Fibroblast of skin of left quadriceps (primary cell): ENCODE measurements around the gene PCGF1.

Experiments
- DNase-seq, 2 experiments: peaks; one replicate each; pipeline ENCODE4 v3.0.0-alpha.2; 2013; ENCODE audit warnings: low read depth in 2 of 2

Gene PCGF1

DNA sequence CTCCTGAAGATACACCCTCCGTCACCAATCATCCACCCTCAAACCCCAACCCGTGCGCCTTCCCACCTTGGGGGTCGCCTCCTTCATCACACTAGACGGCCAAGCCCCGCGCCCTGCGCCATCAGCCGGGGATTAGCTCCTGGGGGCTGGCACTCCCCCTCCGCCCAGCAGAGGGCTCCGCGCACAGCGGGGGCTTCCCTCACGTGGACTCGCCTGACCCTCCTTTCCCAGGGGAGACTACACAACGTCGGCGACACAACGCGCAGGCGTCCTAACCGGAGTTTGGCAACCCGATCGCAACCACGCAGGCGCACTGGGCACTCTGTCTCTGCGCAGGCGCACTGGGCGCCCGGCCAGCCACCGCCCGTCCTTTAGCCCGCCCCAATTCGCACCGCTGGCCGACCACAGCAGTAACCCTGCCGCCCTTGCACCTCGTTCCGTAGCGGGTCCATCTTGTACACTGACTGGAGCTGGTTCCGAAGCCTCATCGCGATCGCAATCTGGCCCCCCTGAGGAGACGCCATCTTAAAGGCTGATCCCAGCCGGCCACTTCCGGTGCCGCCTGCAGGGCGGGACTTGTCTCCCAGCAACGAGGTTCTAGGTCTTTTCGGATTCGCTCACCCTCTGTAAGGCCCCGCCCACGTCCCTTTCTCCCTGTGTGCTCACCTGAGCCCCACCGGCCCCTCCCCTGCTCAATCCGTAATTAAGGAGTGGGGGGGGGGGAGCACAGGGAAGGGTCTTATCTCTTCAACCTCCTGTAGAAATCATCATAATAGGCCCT, at the start of gene PCGF1:
Gene PCGF1 (minus strand): TSS at position 551 of the 781 bp plus-strand sequence. CDS start 27 bp downstream, at position 524.
- peak; percentile 96 to 97 for DNase-seq

- DNase-seq: no peak
These were observed 49.4 kb upstream of the PCGF1 start for GRCh38 chr2:74556831-74557370.

- no peak for DNase-seq
These were observed 48.7 kb upstream of the PCGF1 start for GRCh38 chr2:74556159-74556558.

DNA sequence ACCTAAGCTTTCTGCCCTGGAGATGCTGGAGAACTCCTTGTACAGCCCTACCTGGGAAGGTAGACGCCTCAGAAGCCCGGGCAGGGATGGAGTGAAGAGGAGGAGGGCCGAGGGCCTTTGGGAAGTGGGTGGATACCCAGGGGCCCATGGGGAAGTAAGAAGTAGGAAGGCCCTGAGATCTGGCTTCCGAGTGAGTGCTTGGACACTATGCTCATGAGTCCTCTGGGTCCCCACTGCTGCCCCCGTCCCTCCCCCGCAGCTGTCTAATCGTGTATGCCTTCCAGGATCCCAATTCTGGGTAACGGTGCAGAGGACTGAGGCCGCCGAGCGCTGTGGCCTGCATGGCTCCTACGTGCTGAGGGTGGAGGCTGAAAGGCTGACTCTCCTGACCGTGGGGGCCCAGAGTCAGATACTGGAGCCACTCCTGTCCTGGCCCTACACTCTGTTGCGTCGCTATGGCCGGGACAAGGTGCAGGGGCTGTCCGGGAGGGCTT, 48.2 kb upstream of the PCGF1 start:
- no peak for DNase-seq

GRCh38 chr2:74554820-74555531, 47.5 kb upstream of the PCGF1 start:
- DNase-seq: no peak

DNA sequence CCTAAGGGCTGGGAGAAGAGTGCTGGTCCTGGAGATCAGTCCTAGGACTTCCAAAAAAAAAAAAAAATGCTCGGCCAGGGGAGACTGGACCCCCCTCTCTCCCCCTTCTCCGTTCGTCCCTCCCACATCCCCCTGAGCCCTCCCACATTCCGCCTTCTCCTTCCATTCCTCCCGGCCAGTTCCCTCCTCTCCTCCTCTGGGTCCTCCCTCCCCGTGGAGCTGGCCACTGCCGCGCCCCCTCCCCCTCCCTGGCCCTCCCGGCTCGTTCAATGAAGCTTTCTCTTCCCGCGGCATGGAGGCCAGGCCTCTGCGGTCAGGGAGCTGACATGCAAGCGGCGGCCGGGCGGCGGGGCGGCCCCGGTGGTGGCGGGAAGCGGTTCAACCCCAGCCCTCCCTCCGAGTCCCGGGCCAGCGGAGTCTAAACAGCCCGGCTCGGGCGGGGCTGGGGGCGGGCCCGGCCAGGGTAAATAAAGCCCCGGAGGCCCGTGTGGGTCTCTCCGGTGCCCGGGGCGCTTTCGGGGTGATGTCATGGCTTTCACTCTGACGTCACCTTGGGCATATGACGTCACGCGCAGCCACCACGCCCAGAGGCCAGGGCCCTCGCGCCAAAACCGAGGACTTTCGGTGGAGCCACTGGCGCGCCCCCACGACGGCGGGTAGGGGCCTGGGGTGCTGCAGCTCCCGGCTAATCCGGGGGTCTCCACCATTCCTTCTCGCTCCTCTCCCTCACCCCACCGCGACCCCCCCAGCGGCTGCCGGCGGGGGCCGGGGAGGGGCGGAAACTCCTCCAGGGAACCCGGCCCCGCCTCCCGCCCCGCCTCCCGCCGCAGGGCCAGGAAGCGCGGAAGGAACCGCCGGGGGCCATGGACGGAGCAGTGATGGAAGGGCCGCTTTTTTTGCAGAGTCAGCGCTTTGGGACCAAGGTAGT, 46.7 kb upstream of the PCGF1 start, which contains the start of the genes DOK1 and LOXL3:
Gene DOK1 (plus strand): TSS at position 829 of the 928 bp plus-strand sequence. CDS start 35 bp downstream, at position 864.
Gene LOXL3 (minus strand): TSS at position 51 of the 928 bp plus-strand sequence. CDS start 1,308 bp downstream, outside the sequence.
- DNase-seq: peak; percentile 85

- DNase-seq: no peak
These were observed 45.7 kb upstream of the PCGF1 start for GRCh38 chr2:74552914-74553811.

GRCh38 chr2:74551942-74552913, 44.7 kb upstream of the PCGF1 start:
- no peak for DNase-seq

DNA sequence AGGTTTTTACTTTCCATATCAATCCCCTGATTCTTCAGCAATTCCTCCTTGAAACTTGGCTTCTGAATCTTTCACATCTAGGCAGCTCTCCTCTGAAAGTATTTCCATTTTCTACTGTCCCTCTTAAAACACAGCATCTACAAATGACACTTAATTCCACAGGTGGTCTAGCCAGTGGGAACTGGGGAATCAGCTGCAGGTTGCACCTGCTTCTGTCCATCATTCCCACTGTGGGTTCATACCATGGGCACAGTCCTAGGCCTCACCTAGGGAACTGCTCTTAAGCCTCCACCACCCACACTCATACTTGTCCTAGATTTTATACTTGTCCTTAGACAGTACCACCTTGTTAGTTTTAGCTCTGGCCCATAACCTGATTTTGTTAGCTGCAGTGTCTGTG, 44.0 kb upstream of the PCGF1 start:
- DNase-seq: no peak

- no peak for DNase-seq
These were observed 42.7 kb upstream of the PCGF1 start for GRCh38 chr2:74550231-74550630.

DNA sequence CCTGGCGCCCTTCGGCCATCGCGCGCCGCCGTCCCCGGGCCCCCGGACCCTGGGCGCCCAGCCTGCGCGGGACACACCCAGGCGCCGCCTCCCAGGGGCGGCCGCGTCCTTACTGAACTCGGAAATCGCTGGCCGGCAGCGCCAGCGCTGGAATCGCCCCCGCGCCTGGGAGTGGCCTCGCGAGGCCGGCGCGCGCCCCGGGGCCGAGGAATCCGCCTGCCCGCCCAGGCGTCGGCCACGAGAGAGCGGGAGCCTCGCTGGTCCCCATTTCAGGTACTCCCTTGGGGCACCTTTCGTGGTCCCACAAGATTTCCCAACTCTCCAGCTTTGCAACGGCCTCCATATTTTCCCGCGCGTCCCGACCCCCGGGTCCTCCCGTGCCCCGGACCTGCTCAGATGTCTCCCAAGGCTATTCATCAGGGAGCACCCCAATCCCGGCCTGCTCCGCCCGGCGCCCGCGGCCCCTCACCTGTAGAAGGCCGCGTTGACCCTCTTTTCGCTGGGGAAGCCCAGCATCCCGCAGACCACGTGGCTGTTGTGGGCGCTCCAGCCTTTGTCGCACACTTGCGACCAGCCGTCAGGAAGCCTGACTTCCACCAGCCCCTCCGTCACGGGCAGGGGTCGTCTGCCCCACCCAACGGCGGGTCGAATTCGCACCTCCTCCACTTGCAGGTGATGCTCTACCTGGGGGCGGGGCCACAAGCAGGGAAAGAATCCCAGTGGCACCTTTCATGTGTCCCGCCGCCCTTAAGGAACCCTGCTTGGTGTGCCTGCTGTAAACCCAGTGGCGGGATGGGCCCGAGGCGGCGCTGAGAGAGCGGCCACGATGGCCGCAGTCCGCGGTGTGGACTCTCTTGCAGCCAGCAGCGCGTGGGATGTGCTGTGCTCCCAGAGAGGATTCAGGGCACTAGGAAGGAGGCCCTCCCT, 41.7 kb upstream of the PCGF1 start:
- no peak for DNase-seq

DNA sequence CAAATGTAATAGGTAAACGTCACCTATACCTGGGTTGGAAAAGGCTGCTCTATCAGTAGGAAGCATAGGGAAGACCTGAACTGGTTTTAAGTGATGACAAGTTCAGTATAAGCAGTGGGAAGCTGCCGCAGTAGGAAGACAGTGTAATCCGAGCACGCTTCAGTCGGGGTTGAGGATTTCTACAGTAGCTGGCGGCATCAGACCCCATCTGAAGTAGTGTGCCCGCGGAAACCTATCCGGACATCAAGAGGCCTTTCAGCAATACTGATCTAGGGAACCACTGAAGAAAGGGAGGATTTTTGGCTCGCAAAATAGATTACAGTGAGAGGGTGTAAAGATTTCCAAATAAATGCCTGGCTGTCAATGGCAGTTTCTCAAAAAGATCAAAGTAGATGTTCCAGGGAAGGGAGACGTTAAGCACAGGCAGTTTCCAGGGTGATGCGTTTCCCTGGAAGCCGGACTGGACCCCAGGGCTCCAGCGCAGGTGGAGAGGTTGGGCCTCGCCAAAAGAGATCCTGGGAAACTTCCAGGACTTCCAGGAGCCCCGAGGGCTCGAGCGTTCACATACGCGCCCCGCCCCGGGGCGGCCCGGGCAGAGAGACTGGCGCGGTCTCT, 40.9 kb upstream of the PCGF1 start:
- no peak for DNase-seq

DNA sequence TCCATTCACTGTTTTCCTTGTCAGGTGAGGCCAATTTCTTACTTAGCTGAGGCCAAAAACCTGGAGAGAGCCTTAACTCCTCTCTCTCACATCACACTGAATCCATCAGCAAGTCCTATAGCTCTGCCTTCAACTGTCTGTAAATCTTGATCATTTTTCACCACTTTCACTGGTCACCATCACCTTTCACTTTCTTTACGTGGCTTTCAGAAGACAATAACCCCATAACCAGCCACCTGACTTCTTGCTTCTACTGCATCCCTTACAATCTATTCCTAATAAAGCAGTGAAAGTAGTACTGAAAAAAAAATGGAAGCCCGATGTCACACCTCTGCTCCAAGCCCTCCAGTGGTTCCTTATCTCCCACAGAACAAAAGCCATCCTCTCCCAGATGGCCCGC, 38.5 kb upstream of the PCGF1 start:
- no peak for DNase-seq

- no peak for DNase-seq
These were observed 37.1 kb upstream of the PCGF1 start for GRCh38 chr2:74544634-74545033.

GRCh38 chr2:74542978-74543377, 35.5 kb upstream of the PCGF1 start:
- DNase-seq: no peak

DNA sequence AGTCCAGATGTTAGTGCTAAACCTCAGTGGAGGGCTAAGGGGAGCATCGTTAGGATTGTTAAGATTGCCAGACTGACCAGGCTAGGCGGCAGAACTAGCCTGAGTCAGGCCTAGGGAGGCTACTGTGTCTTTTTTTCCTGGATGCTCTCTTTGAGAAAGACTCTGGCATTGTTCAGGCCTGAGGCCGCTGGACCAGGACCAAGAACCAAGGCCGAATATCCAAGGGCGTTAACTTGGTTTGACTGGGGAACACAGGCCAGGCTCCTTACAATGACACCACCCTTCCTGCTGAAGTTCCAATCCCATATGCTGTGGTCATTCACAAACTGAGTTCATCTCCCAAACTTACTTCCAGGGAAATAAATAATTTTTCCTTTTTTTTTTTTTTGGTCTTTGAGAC, 32.8 kb upstream of the PCGF1 start:
- DNase-seq: no peak

GRCh38 chr2:74538881-74539339, 31.4 kb upstream of the PCGF1 start:
- no peak for DNase-seq
